CD1c-positive myeloid dendritic cell (primary cell): ENCODE results near the gene RAB41.
"Not testable (repeated sequence)": the region's sequence is repeated elsewhere in the genome, so short reads cannot be mapped to it uniquely, and the experiment has no call there.

Experiments used
- DNase-seq: peaks from one replicate; pipeline ENCODE4 v3.0.0-alpha.2; 2016; ENCODE audit errors: extremely low spot score

Gene RAB41

GRCh38 chrX:70289793-70290770 lies 8.1 kb downstream of the RAB41 start, which contains the start of the genes KIF4A and PDZD11:
KIF4A (plus strand) TSS chrX:70290104; CDS start chrX:70290459, 355 bp downstream.
PDZD11 (minus strand) TSS chrX:70289927; CDS start chrX:70289341, 586 bp downstream.
- DNase-seq, result peak; percentile 89

GRCh38 chrX:70292788-70293187 lies 10.8 kb downstream of the RAB41 start:
- no peak for DNase-seq

DNA sequence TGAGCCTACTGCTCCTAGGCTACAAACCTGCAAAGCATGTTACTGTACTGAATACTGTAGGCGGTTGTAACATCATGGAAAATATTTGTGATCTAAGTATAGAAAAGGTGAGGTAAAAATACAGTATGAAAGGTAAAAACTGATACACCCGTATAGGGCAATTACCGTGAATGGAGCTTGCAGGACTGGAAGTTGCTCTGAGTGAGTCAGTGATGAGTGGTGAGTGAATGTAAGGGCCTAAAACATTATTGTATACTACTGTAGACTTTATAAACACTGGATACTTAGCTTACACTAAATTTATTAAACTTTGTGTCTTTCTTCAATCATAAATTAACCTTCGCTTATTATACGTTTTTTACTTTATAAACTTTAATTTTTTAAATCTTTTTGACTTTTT lies 11.6 kb downstream of the RAB41 start:
- no peak for DNase-seq

GRCh38 chrX:70301716-70302115 lies 19.7 kb downstream of the RAB41 start:
- DNase-seq, result no peak

GRCh38 chrX:70313503-70313902 lies 31.5 kb downstream of the RAB41 start:
- no peak for DNase-seq

DNA sequence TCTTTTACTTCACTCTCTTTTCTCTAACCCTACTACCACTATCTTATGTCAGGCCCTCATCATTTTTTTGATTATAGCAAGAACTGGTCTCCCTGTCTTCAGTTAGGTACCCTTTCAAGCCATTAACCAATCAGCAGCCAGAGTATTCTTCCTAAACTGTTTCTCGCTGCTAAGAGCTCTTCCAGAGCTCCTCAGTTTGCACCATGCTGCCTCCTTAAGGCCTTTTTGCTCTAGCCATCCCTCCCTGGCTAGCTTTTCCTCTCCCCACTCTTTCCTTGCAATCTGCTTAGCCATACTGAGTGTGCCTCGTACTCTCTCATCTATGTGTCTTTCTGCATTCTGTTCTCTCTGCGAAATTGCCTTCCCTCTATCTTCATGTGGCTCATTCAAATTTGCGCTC lies 40.8 kb downstream of the RAB41 start:
- DNase-seq, result no peak

- not testable (repeated sequence) for DNase-seq
Observed at GRCh38 chrX:70323628-70324027, 41.7 kb downstream of the RAB41 start.

GRCh38 chrX:70324326-70324725 lies 42.4 kb downstream of the RAB41 start:
- DNase-seq, result no peak

DNA sequence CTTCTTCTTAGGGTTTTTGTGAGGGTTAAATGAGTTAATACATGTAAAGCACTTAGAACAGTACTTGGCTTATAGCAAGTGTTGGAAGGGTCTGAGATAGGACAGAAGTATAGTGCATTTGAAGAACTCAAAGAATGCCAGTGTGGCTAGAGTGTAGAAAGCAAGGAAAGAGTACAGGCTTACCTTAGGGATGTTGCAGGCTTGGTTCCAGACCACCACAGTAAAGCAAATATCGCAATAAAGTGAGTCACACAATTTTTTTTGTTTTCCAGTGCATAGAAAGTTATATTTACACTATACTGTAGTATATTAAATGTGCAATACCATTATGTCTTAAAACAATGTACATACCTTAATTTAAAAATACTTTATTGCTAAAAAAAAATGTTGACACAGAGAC lies 49.2 kb downstream of the RAB41 start:
- no peak for DNase-seq

- no peak for DNase-seq
Observed at GRCh38 chrX:70332600-70332999, 50.6 kb downstream of the RAB41 start.
